Peyer's patch (tissue), 4 donors: ENCODE results near the gene LIPJ. TPM values are rescaled to one million over a fixed set of nuclear protein-coding genes. Genes with fewer than 3 reads are reported as not detected.

Experiments used
- DNase-seq, 3 donors: peaks; one replicate each; pipeline ENCODE4 v3.0.0-alpha.2; 2017 to 2019
- H3K27ac ChIP-seq, 4 donors: fragments of 200-600 bp; sonication (generic); one replicate each; pipeline ENCODE4 v1.5.1; 2016 to 2019
- H3K27me3 ChIP-seq, 2 donors: fragments of 200-600 bp; sonication (generic); one replicate each; pipeline ENCODE4 v1.5.1; 2019
- H3K36me3 ChIP-seq, 3 donors: fragments of 200-600 bp; sonication (generic); one replicate each; pipeline ENCODE4 v1.5.1; 2016 to 2019
- H3K4me1 ChIP-seq, 4 donors: fragments of 200-600 bp; sonication (generic); one replicate each; pipeline ENCODE4 v1.5.1; 2016 to 2019
- H3K4me3 ChIP-seq, 4 donors: fragments of 200-600 bp; sonication (generic); 1 replicate in 3 of 4; 2 replicates in 1 of 4; pipeline ENCODE4 v1.5.1; 2016 to 2019; ENCODE audit warnings: mild to moderate bottlenecking in 1 of 4
- H3K9me3 ChIP-seq, 4 donors: fragments of 200-600 bp; sonication (generic); one replicate each; pipeline ENCODE4 v1.5.1; 2016 to 2019; ENCODE audit warnings: mild to moderate bottlenecking in 1 of 4
- POLR2A ChIP-seq, 2 donors: fragments of 450-650 bp; IDR thresholded peaks; one replicate each; pipeline ENCODE4 v1.5.1; 2017; ENCODE audit warnings: antibody characterized with exemption in 2 of 2, mild to moderate bottlenecking in 2 of 2, moderate library complexity in 2 of 2
- small RNA-seq, 2 donors: library from RNA; depleted of rRNA; stranded (forward); fragments of <200 nt; gene quantifications; one replicate each; pipeline ENCODE3, GENCODE V24; 2016
- total RNA-seq, 4 donors: library from RNA; depleted of rRNA; stranded (reverse); fragments of >200 nt; gene quantifications; one replicate each; pipeline ENCODE4 v1.1.0, GENCODE V29; 2016
- TF ChIP-seq, protein P1 (sequence below), 6 experiments: fragments of 450-650 bp in 4 of 6; fragments of 200-600 bp in 2 of 6; sonication (generic) in 1 of 6; IDR thresholded peaks; one replicate each; pipeline ENCODE4 v1.5.1; 2017 to 2019; ENCODE audit warnings: antibody characterized with exemption in 6 of 6, mild to moderate bottlenecking in 3 of 6, moderate library complexity in 1 of 6

LIPJ gene
- total RNA-seq, 4 donors from 2014 or later: not detected

DNA sequence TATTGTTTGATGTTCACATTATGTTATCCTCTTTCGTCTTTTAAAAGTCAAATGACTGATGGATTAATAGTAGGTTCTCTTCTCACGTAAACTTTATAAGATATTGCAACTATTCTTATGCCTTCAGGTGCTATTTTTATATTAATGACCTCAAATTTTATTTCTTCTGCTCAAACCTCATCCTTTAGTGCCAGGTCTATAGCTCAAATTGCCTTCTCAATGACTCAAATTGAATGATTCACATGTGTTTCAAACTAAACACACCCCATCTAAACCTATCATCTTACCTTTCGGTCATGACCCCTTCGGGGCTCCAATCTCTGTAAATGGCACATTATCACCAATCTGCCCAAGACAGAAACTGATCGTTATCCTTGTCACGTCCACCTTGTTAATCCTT, 55.6 kb downstream of the LIPJ start:
- H3K27ac ChIP-seq: no peak overlapping the region
- H3K36me3 ChIP-seq: no peaks in the 10 kb centered on the region
- H3K27me3 ChIP-seq: no peaks in the 10 kb centered on the region
- DNase-seq: no peak
- H3K9me3 ChIP-seq: no peaks in the 10 kb centered on the region
- H3K4me3 ChIP-seq: no peak overlapping the region
- no peak for TF ChIP-seq POLR2A (IDR thresholded peaks at IDR 0.05)
- TF ChIP-seq, protein P1, sequence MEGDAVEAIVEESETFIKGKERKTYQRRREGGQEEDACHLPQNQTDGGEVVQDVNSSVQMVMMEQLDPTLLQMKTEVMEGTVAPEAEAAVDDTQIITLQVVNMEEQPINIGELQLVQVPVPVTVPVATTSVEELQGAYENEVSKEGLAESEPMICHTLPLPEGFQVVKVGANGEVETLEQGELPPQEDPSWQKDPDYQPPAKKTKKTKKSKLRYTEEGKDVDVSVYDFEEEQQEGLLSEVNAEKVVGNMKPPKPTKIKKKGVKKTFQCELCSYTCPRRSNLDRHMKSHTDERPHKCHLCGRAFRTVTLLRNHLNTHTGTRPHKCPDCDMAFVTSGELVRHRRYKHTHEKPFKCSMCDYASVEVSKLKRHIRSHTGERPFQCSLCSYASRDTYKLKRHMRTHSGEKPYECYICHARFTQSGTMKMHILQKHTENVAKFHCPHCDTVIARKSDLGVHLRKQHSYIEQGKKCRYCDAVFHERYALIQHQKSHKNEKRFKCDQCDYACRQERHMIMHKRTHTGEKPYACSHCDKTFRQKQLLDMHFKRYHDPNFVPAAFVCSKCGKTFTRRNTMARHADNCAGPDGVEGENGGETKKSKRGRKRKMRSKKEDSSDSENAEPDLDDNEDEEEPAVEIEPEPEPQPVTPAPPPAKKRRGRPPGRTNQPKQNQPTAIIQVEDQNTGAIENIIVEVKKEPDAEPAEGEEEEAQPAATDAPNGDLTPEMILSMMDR (IDR thresholded peaks at IDR 0.05): no peak
- H3K4me1 ChIP-seq: no peaks in the 10 kb centered on the region

DNA sequence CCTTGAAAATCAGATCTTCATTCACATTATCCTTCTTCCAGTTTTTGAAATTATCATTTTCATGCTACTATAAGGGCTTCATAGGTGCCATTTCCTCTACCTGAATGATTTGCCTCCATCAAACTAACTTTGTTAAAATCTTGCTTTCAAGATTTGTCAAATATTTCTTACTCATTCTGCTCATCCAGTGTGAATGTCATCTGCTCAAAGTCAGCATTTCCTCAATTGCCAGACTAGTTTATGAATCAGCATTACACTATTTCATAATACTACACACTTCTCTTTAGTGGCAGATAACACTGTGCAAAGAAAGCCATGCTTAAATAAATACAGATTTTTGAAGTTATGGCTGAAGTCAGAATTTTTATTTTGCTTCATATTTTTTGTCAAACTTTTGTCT, 56.4 kb downstream of the LIPJ start:
- no peaks in the 10 kb centered on the region for H3K27me3 ChIP-seq
- TF ChIP-seq, protein P1 (IDR thresholded peaks at IDR 0.05): no peak
- no peak for TF ChIP-seq POLR2A (IDR thresholded peaks at IDR 0.05)
- no peak overlapping the region for H3K27ac ChIP-seq
- no peaks in the 10 kb centered on the region for H3K9me3 ChIP-seq
- no peak for DNase-seq
- H3K4me1 ChIP-seq: no peaks in the 10 kb centered on the region
- no peaks in the 10 kb centered on the region for H3K36me3 ChIP-seq
- H3K4me3 ChIP-seq: no peak overlapping the region

DNA sequence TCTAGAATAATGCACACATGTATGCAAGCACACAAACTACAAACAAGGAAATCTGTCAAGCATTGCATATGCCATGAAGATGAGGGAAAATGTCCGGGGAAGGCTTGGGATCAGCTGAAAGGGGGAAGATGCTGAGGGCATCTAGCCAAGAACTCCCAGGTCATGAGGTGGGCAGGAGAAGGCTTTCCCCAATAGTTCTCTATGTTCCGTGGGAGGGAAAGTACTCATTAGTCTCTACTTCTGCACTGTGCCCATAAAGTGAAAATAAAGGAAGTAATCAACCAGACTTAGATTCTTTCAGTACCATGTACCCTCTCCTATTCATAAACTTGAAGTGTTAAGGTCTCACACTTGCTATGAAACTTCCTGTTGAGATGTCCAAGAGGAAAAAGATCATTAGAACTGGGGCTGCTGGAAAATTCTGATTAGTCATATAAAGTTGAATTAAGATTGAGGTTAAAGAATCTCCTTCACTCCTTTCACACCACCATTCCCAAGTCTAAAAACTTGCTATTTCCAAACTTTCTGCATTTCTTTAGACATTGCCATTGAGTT, 60.6 kb downstream of the LIPJ start:
- no peaks in the 10 kb centered on the region for H3K4me1 ChIP-seq

DNA sequence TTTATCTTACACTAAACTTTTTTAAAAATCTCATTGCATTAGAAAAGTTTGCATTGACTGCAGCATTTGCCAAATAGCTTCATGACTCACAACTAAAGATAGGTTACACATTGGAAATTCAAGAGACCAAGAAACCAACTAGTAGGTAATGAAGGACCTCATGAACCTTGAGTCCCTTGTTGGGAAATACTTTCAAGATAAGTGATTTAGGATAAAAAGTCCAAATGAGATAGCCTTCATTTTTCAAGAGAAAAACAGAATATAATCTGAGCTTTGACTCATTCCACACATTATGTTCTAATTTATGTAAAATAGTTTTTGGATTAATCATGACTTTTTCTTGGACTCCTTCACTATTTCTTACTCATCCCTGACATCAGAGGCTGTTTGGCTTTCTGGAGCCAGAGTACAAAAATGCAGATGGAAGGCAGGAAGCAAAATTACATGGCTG, 64.6 kb downstream of the LIPJ start:
- Histone ChIP-seq H3K9me3 (no peaks in the 10 kb centered on the region), H3K4me1 (no peaks in the 10 kb centered on the region), H3K27ac (no peak overlapping the region), H3K36me3 (no peaks in the 10 kb centered on the region), H3K27me3 (no peaks in the 10 kb centered on the region), H3K4me3 (no peak overlapping the region)
- DNase-seq: no peak
- TF ChIP-seq POLR2A (IDR thresholded peaks at IDR 0.05): no peak
- TF ChIP-seq, protein P1 (IDR thresholded peaks at IDR 0.05): no peak

More for the DNA sequence above, 60.6 kb downstream of the LIPJ start:
- no peaks in the 10 kb centered on the region for H3K27me3 ChIP-seq
- TF ChIP-seq, protein P1 (IDR thresholded peaks at IDR 0.05): no peak
- no peak for TF ChIP-seq POLR2A (IDR thresholded peaks at IDR 0.05)
- DNase-seq: no peak
- no peaks in the 10 kb centered on the region for H3K9me3 ChIP-seq
- H3K27ac ChIP-seq: no peak overlapping the region
- H3K36me3 ChIP-seq: no peaks in the 10 kb centered on the region
- H3K4me3 ChIP-seq: no peak overlapping the region

DNA sequence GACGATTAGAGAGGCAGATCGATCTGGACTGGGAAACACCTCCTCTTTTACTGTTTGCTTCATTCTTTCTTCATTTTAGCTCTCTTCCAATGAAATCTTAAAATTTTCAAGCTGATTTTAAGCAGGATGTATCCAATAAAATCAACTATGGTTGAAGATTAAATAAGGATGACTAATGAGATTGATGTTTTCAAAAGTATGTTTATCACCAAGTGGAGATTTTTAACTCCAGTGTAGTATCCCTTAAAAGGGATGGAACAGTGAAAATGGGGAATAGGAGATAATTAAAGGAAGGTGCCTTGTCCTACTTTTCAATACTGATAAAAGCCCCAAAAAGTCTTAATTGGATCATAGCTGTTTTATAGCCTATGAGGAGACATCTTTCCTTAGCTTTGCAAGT, 66.1 kb downstream of the LIPJ start:
- Histone ChIP-seq H3K27ac (no peak overlapping the region), H3K4me1 (no peaks in the 10 kb centered on the region), H3K36me3 (no peaks in the 10 kb centered on the region), H3K9me3 (no peaks in the 10 kb centered on the region), H3K4me3 (no peak overlapping the region), H3K27me3 (no peaks in the 10 kb centered on the region)
- no peak for TF ChIP-seq POLR2A (IDR thresholded peaks at IDR 0.05)
- TF ChIP-seq, protein P1 (IDR thresholded peaks at IDR 0.05): no peak
- DNase-seq: no peak

Small RNA genes within 50 kb of the gene (small RNA-seq; reads per million reads assigned to genes)
- gene RF00019: 0 reads per million in 2 donors

Other genes starting within 250 kb of the LIPJ start
- 10 to 100 TPM in 3 of 4 donors, 1 to 10 TPM in 1; 4.1 to 29.6 (median 22.6) TPM for gene RNLS, start 3.4 kb upstream of the LIPJ start, total RNA-seq
- not detected for gene LIPF, start 77.7 kb downstream of the LIPJ start, total RNA-seq
- gene LIPK, start 119.5 kb downstream of the LIPJ start, total RNA-seq: not detected
- not detected for gene LIPN, start 173.3 kb downstream of the LIPJ start, total RNA-seq
- gene LIPM, start 216.0 kb downstream of the LIPJ start, total RNA-seq: not detected